Endothelial cell of umbilical vein (primary cell): Measurements from ENCODE around the gene ARHGEF10L.

Experiments used
- EZH2 ChIP-seq: IDR thresholded peaks from 2 replicates; pipeline ENCODE4 v1.6.1; 2012; ENCODE audit warnings: borderline replicate concordance, low read depth, mild to moderate bottlenecking, moderate library complexity, low read length, inconsistent platforms; ENCODE audit not compliant: severe bottlenecking
- MYC ChIP-seq: IDR thresholded peaks from one replicate; pipeline ENCODE4 v1.6.1; 2011; ENCODE audit warnings: mild to moderate bottlenecking, low read depth, low read length
- POLR2A ChIP-seq: IDR thresholded peaks from 2 replicates; pipeline ENCODE4 v1.6.1; 2012; ENCODE audit warnings: low read depth, mild to moderate bottlenecking, control low read depth, low read length
- TF ChIP-seq, protein P1 (sequence below): IDR thresholded peaks from 2 replicates; pipeline ENCODE4 v1.6.1; 2011; ENCODE audit not compliant: insufficient read depth, insufficient read length

DNA sequence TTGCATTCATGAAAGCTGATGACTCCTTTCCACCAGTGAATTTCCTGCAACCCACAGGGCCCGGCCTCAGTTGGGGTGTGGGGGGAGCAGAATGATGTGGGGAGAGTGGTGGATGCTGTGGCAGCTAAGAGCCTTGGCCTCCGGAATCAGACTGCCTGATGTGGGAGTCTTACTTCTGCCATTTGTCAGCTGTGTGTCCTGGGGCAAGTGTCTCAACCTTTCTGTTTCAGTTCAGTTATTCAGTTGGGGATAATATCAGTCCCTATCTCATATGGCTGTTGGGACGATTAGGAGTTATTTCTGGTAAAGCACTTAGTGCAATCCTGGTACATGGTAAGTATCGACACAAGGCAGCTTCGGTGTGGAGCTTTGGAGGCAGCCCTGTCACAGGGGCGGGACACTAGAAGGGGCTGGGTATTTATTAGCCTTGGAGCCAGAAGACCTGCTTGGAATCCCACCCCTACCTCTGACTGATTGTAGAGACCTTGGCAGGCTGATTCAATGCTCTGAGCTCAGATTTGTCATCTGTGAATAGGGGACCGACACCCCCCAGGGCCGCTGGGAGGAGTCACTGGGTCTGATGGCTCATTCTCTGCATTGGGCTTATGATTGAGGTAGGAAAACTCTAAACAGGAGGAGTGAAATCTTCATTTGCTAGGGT is 19.6 kb downstream of the ARHGEF10L start:
- TF ChIP-seq POLR2A (no peak), EZH2 (no peak), MYC (no peak)
- TF ChIP-seq, protein P1, sequence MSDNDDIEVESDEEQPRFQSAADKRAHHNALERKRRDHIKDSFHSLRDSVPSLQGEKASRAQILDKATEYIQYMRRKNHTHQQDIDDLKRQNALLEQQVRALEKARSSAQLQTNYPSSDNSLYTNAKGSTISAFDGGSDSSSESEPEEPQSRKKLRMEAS, result no peak
